ENCODE measurements around the gene PRKCA. TPM values are rescaled to one million over a fixed set of nuclear protein-coding genes. Genes with fewer than 3 reads are reported as not detected.

PRKCA gene
- total and polyA plus RNA-seq, 9 donors, result 9.1 to 67.6 (median 37.2) TPM

- H3K9me3 ChIP-seq, result no peaks in the 10 kb centered on the region
- H3K36me3 ChIP-seq, result no peaks in the 10 kb centered on the region
- DNase-seq, result no peak
- intact Hi-C loops (cut with DNase I), result loop anchor here in 1 of 4 donors (10.0 kb wide), 1 partner anchor 243 kb away; the partner anchor contains the start of gene PRKCA
- TF ChIP-seq POLR2A (IDR thresholded peaks at IDR 0.05) (no peak), CTCF (IDR thresholded peaks at IDR 0.05) (no peak), EP300 (IDR thresholded peaks at IDR 0.05) (no peak)
- no peaks in the 10 kb centered on the region for H3K27me3 ChIP-seq
- H3K27ac ChIP-seq, result no peak overlapping the region
- H3K4me1 ChIP-seq (ENCODE audit: insufficient read depth), result peaks cover 17% of the 10 kb centered on the region
- no peak overlapping the region for H3K4me3 ChIP-seq
- 93 to 97% (median 93%) methylated on average over 3 of the region's 3 CpGs for WGBS, 3 donors
Observed at GRCh38 chr17:66547151-66547865, 244.9 kb downstream of the PRKCA start.

DNA sequence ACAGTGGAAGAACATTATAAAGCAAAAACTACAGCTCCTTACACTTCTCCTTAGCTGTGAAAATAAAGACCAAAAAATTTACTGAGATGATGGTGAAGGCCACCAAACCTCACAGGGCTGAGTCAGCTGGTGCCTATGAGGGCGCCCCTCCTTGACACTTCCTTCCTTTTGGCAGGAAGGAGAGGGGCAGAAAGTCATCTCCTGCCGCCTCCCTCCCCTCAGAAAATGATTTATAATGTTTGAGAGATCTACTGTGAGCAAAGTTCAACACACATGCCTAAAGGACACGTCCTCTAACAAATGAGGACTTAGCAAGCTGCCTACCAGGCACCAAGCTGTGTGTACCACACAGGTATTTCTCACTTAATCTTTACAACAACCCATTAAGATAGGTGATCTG is 245.7 kb downstream of the PRKCA start:
- TF ChIP-seq CTCF (IDR thresholded peaks at IDR 0.05) (no peak), POLR2A (IDR thresholded peaks at IDR 0.05) (no peak), EP300 (IDR thresholded peaks at IDR 0.05) (no peak)
- 69 to 77% (median 77%) methylated on average over 3 of the region's 3 CpGs for WGBS, 3 donors
- Histone ChIP-seq H3K27ac (no peak overlapping the region), H3K9me3 (no peaks in the 10 kb centered on the region), H3K4me1 (ENCODE audit: insufficient read depth) (peaks cover 15% of the 10 kb centered on the region), H3K4me3 (no peak overlapping the region), H3K36me3 (no peaks in the 10 kb centered on the region), H3K27me3 (no peaks in the 10 kb centered on the region)
- DNase-seq, result no peak
- intact Hi-C loops (cut with DNase I), result loop anchor here in 1 of 4 donors (10.0 kb wide), 1 partner anchor 243 kb away; the partner anchor contains the start of gene PRKCA

DNA sequence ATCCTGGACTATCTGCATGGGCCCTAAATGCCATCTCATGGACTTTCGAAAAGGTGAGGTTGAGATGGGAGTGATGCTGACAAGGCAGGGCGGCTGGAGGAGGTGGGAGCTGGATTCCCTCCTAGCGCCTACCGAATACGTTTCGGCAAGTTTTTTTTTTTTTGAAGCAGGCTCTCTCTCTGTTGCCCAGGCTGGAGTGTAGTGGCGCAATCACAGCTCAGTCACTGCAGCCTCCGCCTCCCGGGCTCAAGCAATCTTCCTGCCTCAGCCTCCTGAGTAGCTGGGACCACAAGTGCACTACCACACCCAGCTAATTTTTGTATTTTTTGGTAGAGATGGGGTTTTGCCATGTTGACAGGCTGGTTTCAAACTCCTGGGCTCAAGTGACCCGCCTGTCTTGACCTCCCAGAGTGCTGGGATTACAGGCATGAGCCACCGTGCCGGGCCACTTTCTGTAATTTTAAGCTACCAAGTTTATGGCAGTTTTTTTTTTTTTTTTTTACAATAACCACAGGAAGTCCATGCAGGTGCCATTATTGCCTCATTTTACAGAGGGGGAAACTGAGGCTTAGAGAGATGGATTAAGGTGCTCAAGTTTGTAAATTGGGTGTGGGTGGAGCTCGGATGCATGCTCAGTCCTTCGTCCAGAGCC is 246.4 kb downstream of the PRKCA start:
- DNase-seq, result no peak
- no peak for TF ChIP-seq EP300 (IDR thresholded peaks at IDR 0.05)
- TF ChIP-seq POLR2A (IDR thresholded peaks at IDR 0.05), result no peak
- TF ChIP-seq CTCF (IDR thresholded peaks at IDR 0.05), result no peak
- Histone ChIP-seq H3K4me1 (ENCODE audit: insufficient read depth) (peaks cover 13% of the 10 kb centered on the region), H3K27me3 (no peaks in the 10 kb centered on the region), H3K4me3 (no peak overlapping the region), H3K36me3 (no peaks in the 10 kb centered on the region), H3K9me3 (no peaks in the 10 kb centered on the region), H3K27ac (no peak overlapping the region)
- intact Hi-C loops (cut with DNase I), result loop anchor here in 1 of 4 donors (10.0 kb wide), 1 partner anchor 244 kb away; the partner anchor contains the start of gene PRKCA
- 87 to 88% (median 88%) methylated on average over 14 of the region's 14 CpGs for WGBS, 3 donors

GRCh38 chr17:66549311-66549704 is 246.9 kb downstream of the PRKCA start:
- H3K36me3 ChIP-seq, result no peaks in the 10 kb centered on the region
- no peaks in the 10 kb centered on the region for H3K27me3 ChIP-seq
- peaks cover 10% of the 10 kb centered on the region for H3K4me1 ChIP-seq (ENCODE audit: insufficient read depth)
- TF ChIP-seq CTCF (IDR thresholded peaks at IDR 0.05), result no peak
- no peak for TF ChIP-seq EP300 (IDR thresholded peaks at IDR 0.05)
- TF ChIP-seq POLR2A (IDR thresholded peaks at IDR 0.05), result no peak
- H3K4me3 ChIP-seq, result no peak overlapping the region
- 27 to 80% (median 41%) methylated on average over 3 of the region's 3 CpGs for WGBS, 3 donors
- DNase-seq, result no peak
- intact Hi-C loops (cut with DNase I), result loop anchor here in 1 of 4 donors (10.0 kb wide), 1 partner anchor 245 kb away; the partner anchor contains the start of gene PRKCA
- no peaks in the 10 kb centered on the region for H3K9me3 ChIP-seq
- H3K27ac ChIP-seq, result no peak overlapping the region

Measured in ovary (tissue), 9 donors.